K562 (cell line): ENCODE results near the gene SFXN5. TPM values are rescaled to one million over a fixed set of nuclear protein-coding genes. Genes with fewer than 3 reads are reported as not detected.
A peak's percentile ranks its signal among the peaks of the same experiment; 100 is the strongest.

ENCODE experiments used
- CHD1 ChIP-seq: fragments of 200-600 bp; sonication (generic); IDR thresholded peaks from one replicate; pipeline ENCODE4 v1.6.1; 2012; ENCODE audit warnings: mild to moderate bottlenecking, moderate library complexity, low read length, inconsistent platforms
- ESRRA ChIP-seq: fragments of 450-650 bp; IDR thresholded peaks from 2 replicates; pipeline ENCODE4 v1.6.1; 2014; ENCODE audit warnings: low read depth, mild to moderate bottlenecking, moderate library complexity, borderline replicate concordance
- ETS2 ChIP-seq: IDR thresholded peaks from 2 replicates; pipeline ENCODE4 v1.6.1; 2016; ENCODE audit warnings: borderline replicate concordance, missing genetic modification characterization, mild to moderate bottlenecking, moderate library complexity, missing compliant biosample characterization; ENCODE audit not compliant: poor library complexity, severe bottlenecking
- FOXA1 ChIP-seq: fragments of 450-650 bp; IDR thresholded peaks from 2 replicates; pipeline ENCODE4 v1.6.1; 2016; ENCODE audit warnings: mild to moderate bottlenecking, borderline replicate concordance
- GABPA ChIP-seq: fragments of 200-800 bp; sonication (Bioruptor generic); conservative IDR thresholded peaks from 2 replicates; pipeline ENCODE4 v1.6.1; 2016; ENCODE audit warnings: low read depth, missing genetic modification characterization, missing compliant biosample characterization
- IRF2 ChIP-seq: sonication (generic); formaldehyde crosslinking; IDR thresholded peaks from 2 replicates; pipeline ENCODE4 v1.8.1; 2022; ENCODE audit warnings: mild to moderate bottlenecking, missing genetic modification reagents
- KDM5B ChIP-seq: fragments of 200-600 bp; sonication (generic); IDR thresholded peaks from 2 replicates; pipeline ENCODE4 v1.6.1; 2012; ENCODE audit warnings: low read depth, mild to moderate bottlenecking, moderate library complexity, low read length, control low read depth, inconsistent platforms; ENCODE audit not compliant: insufficient replicate concordance
- NCOR1 ChIP-seq: fragments of 450-650 bp; IDR thresholded peaks from 2 replicates; pipeline ENCODE4 v1.6.1; 2016; ENCODE audit warnings: mild to moderate bottlenecking, moderate library complexity
- NFIX ChIP-seq: fragments of 250-450 bp; sonication (Bioruptor Pico); IDR thresholded peaks from 2 replicates; pipeline ENCODE4 v1.4.0; 2020; ENCODE audit warnings: low read depth, mild to moderate bottlenecking, moderate library complexity
- NR2C2 ChIP-seq, 2 experiments: fragments of 200-800 bp in 1 of 2; sonication (Bioruptor generic) in 1 of 2; sonication (generic) in 1 of 2; formaldehyde crosslinking in 1 of 2; IDR thresholded peaks; 2 replicates each; pipeline versions ENCODE4 v1.6.1 to v1.8.0; 2016 to 2022; ENCODE audit warnings: mild to moderate bottlenecking in 1 of 2, missing compliant biosample characterization in 1 of 2, missing genetic modification characterization in 1 of 2, missing genetic modification reagents in 1 of 2
- PHF8 ChIP-seq: fragments of 200-600 bp; sonication (generic); IDR thresholded peaks from 2 replicates; pipeline ENCODE4 v1.6.1; 2012; ENCODE audit warnings: mixed run types, mild to moderate bottlenecking, inconsistent platforms, low read length, moderate library complexity, borderline replicate concordance
- SREBF1 ChIP-seq: fragments of 150-350 bp; IDR thresholded peaks from 2 replicates; pipeline ENCODE4 v1.6.1; 2014; ENCODE audit warnings: antibody characterized with exemption, low read depth, low read length, borderline replicate concordance
- U2AF1 ChIP-seq: fragments of 200-400 bp; formaldehyde crosslinking; optimal IDR thresholded peaks from 2 replicates; pipeline ENCODE3; 2017; ENCODE audit warnings: mild to moderate bottlenecking, low read depth, low read length, moderate library complexity
- ZNF436 ChIP-seq: fragments of 250-450, 450-650 bp; sonication (Bioruptor Pico); formaldehyde crosslinking; IDR thresholded peaks from 2 replicates; pipeline ENCODE4 v1.7.0; 2020; ENCODE audit warnings: mild to moderate bottlenecking
- ZNF57 ChIP-seq: fragments of 450-650 bp; formaldehyde crosslinking; IDR thresholded peaks from 2 replicates; pipeline ENCODE4 v1.4.0; 2020; ENCODE audit warnings: mild to moderate bottlenecking, moderate library complexity
- polyA plus RNA-seq, 8 experiments: library from polyadenylated mRNA; depleted of rRNA in 4 of 8; stranded (reverse) in 5 of 8; unstranded in 3 of 8; fragments of >200 nt; fragmentation: Nextera tagmentation in 2 of 8; fragmentation: Illumina TruSeq in 1 of 8; extraction: Ambion mirVana in 2 of 8; extraction: Trizol in 1 of 8; gene quantifications; 2 replicates each; pipeline versions ENCODE4 v1.2.1 to v1.2.3, GENCODE V29; 2011 to 2014; ENCODE audit warnings: inconsistent platforms in 1 of 8, missing spikeins in 1 of 8
- total RNA-seq, 7 experiments: library from RNA; depleted of rRNA in 6 of 7; stranded (reverse); fragments of >200 nt in 6 of 7; fragmentation: Illumina TruSeq in 2 of 7; extraction: Trizol in 2 of 7; gene quantifications; 2 replicates each; pipeline versions ENCODE4 v1.2.1 to v1.2.3, GENCODE V29; 2011 to 2021; ENCODE audit warnings: low replicate concordance in 1 of 7
- TF ChIP-seq, protein P1 (sequence below): sonication (generic); formaldehyde crosslinking; IDR thresholded peaks from 2 replicates; pipeline ENCODE4 v1.8.0; 2023; ENCODE audit warnings: mild to moderate bottlenecking, missing genetic modification reagents
- TF ChIP-seq, protein P2 (sequence below): IDR thresholded peaks from 2 replicates; pipeline ENCODE4 v1.6.1; 2011; ENCODE audit warnings: borderline replicate concordance, low read depth, mild to moderate bottlenecking, moderate library complexity, low read length; ENCODE audit not compliant: insufficient read depth, poor library complexity, severe bottlenecking
- TF ChIP-seq, protein P3 (sequence below): fragments of 450-650 bp; IDR thresholded peaks from 2 replicates; pipeline ENCODE4 v1.6.1; 2016; ENCODE audit warnings: borderline replicate concordance

SFXN5 gene
- total and polyA plus RNA-seq, 9 of the 15 experiments (the other 6 are each of a cell fraction or from before 2014, with no cell fraction given): 8.3 to 22.6 (median 16.0) TPM

DNA sequence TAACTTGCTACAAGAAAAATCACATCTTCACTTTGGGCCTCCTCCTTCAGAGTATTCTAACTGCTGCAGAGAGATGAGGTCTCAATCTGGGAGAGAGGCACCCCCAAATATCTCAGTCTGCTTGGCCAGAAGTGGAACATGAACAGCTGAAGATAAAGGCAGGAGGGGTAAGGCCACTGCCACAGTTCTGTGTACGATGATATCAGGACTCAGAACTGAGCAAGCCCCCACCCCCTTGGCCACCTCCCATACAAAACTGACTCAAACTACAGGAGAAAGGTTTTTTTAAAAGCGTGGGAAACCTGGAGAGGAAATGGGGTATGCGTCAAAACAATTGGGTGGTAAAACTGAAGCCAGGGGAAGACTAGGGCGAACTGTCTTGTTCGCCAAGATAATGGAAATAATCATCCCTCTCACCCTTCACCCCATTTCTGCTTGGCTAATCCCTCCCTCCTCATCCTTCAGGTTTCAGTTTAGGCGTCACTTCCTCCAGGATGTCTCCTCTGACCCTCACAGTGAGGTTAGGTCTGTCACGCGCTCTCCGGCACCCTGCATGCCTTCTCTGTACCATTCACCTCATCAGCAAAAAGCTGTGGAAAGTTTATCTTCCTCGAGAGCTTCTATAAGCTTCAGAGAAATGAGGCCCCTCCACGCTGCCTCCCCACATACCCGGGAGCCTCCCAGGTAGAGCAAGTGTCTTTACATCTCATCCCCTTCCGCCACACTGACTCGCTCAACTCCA, 64.4 kb downstream of the SFXN5 start (continued):
- TF ChIP-seq, protein P1, sequence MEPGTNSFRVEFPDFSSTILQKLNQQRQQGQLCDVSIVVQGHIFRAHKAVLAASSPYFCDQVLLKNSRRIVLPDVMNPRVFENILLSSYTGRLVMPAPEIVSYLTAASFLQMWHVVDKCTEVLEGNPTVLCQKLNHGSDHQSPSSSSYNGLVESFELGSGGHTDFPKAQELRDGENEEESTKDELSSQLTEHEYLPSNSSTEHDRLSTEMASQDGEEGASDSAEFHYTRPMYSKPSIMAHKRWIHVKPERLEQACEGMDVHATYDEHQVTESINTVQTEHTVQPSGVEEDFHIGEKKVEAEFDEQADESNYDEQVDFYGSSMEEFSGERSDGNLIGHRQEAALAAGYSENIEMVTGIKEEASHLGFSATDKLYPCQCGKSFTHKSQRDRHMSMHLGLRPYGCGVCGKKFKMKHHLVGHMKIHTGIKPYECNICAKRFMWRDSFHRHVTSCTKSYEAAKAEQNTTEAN (CRISPR knock-in tag): no peak
- TF ChIP-seq ESRRA: no peak
- TF ChIP-seq NFIX (CRISPR knock-in tag): no peak
- TF ChIP-seq, protein P2, sequence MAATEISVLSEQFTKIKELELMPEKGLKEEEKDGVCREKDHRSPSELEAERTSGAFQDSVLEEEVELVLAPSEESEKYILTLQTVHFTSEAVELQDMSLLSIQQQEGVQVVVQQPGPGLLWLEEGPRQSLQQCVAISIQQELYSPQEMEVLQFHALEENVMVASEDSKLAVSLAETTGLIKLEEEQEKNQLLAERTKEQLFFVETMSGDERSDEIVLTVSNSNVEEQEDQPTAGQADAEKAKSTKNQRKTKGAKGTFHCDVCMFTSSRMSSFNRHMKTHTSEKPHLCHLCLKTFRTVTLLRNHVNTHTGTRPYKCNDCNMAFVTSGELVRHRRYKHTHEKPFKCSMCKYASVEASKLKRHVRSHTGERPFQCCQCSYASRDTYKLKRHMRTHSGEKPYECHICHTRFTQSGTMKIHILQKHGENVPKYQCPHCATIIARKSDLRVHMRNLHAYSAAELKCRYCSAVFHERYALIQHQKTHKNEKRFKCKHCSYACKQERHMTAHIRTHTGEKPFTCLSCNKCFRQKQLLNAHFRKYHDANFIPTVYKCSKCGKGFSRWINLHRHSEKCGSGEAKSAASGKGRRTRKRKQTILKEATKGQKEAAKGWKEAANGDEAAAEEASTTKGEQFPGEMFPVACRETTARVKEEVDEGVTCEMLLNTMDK: no peak
- TF ChIP-seq, protein P3, sequence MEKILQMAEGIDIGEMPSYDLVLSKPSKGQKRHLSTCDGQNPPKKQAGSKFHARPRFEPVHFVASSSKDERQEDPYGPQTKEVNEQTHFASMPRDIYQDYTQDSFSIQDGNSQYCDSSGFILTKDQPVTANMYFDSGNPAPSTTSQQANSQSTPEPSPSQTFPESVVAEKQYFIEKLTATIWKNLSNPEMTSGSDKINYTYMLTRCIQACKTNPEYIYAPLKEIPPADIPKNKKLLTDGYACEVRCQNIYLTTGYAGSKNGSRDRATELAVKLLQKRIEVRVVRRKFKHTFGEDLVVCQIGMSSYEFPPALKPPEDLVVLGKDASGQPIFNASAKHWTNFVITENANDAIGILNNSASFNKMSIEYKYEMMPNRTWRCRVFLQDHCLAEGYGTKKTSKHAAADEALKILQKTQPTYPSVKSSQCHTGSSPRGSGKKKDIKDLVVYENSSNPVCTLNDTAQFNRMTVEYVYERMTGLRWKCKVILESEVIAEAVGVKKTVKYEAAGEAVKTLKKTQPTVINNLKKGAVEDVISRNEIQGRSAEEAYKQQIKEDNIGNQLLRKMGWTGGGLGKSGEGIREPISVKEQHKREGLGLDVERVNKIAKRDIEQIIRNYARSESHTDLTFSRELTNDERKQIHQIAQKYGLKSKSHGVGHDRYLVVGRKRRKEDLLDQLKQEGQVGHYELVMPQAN: no peak
- TF ChIP-seq IRF2: no peak
- TF ChIP-seq GABPA (tag): peak; percentile 62
- no peak for TF ChIP-seq SREBF1
- TF ChIP-seq U2AF1: no peak
- TF ChIP-seq ETS2 (tag): no peak
- TF ChIP-seq PHF8: peak; percentile 12; the same call in 1 of the 2 replicates
- TF ChIP-seq FOXA1: no peak
- TF ChIP-seq ZNF436 (CRISPR knock-in tag): no peak
- no peak for TF ChIP-seq CHD1
- TF ChIP-seq NR2C2 (CRISPR knock-in tag; IDR thresholded peaks at IDR 0.05): no peak
- peak; percentile 67 for TF ChIP-seq NR2C2 (tag; IDR thresholded peaks at IDR 0.05)
- no peak for TF ChIP-seq ZNF57 (CRISPR knock-in tag)
- no peak for TF ChIP-seq KDM5B
- no peak for TF ChIP-seq NCOR1
